Measurements from ENCODE around the gene JARID2. TPM values are rescaled to one million over a fixed set of nuclear protein-coding genes. Genes with fewer than 3 reads are reported as not detected.

The JARID2 gene
- total and polyA plus RNA-seq, 2 of the 4 experiments (the other 2 are of a cell fraction), result 9.6 to 12.9 TPM

- Histone ChIP-seq H3K36me3 (ENCODE audit: control insufficient read depth, insufficient read depth, low read length) (no peaks in the 10 kb centered on the region), H3K14ac (replicated peaks; ENCODE audit: low read depth, low read length) (no peak overlapping the region), H3K4me2 (ENCODE audit: low read depth, low read length) (no peak overlapping the region), H3K23ac (ENCODE audit: low read depth, low read length) (no peak overlapping the region), H3K4me3 (ENCODE audit: insufficient read depth, low read depth, low read length) (no peak overlapping the region), H2AFZ (replicated peaks; ENCODE audit: low read length, poor library complexity) (no peak overlapping the region), H2BK20ac (ENCODE audit: low read depth, low read length) (no peak overlapping the region), H2BK120ac (ENCODE audit: low read depth, low read length) (no peak overlapping the region), H2BK5ac (ENCODE audit: low read depth, low read length, poor library complexity, severe bottlenecking) (no peak overlapping the region), H3K4me1 (ENCODE audit: control insufficient read depth, insufficient read depth, low read length) (peaks cover 10% of the 10 kb centered on the region), H3K56ac (ENCODE audit: extremely low read depth, insufficient read depth, low read length) (no peak overlapping the region), H3K18ac (ENCODE audit: low read depth, low read length) (no peak overlapping the region), H3K27me3 (ENCODE audit: control insufficient read depth, insufficient read depth, low read length) (no peaks in the 10 kb centered on the region), H2AK5ac (ENCODE audit: low read depth, low read length) (no peak overlapping the region), H3K9me3 (ENCODE audit: control insufficient read depth, insufficient read depth, low read length) (no peaks in the 10 kb centered on the region), H4K20me1 (ENCODE audit: insufficient read depth, low read length) (peaks cover 99% of the 10 kb centered on the region), H4K8ac (ENCODE audit: low read depth in 2 of 2, low read length in 2 of 2) (no peak overlapping the region), H2BK15ac (ENCODE audit: low read depth, low read length) (no peak overlapping the region), H3K4ac (ENCODE audit: low read depth, low read length) (no peak overlapping the region), H4K5ac (ENCODE audit: low read depth, low read length) (no peak overlapping the region), H3K9ac (ENCODE audit: low read depth, low read length) (no peak overlapping the region), H4K91ac (ENCODE audit: insufficient read depth, low read depth, low read length) (no peak overlapping the region), H2AK9ac (replicated peaks; ENCODE audit: low read depth, low read length, poor library complexity) (no peak overlapping the region), H3K9me1 (ENCODE audit: insufficient read depth, low read length) (peaks cover 13% of the 10 kb centered on the region), H3K79me1 (ENCODE audit: low read depth in 1 of 2, low read length in 2 of 2) (peaks cover 30 to 95% of the 10 kb centered on the region in 2 experiments), H3K27ac (ENCODE audit: insufficient read depth, low read length) (no peak overlapping the region)
- BruUV-seq (replicated peaks), result no TSS peak
- intact Hi-C loops (cut with micrococcal nuclease), result loop anchor here (5.0 kb wide), 1 partner anchor 38 kb away; no protein-coding TSS in a partner anchor
- ChIA-PET POLR2A (ENCODE audit: unreplicated experiment) (no interaction called here), CTCF (interaction anchor here (0.6 to 0.7 kb wide), 2 partner anchors 52 to 629 kb away, joined by 3 to 4 read pairs; no protein-coding TSS in a partner anchor)
- TF ChIP-seq RCOR1 (IDR thresholded peaks at IDR 0.05; ENCODE audit: insufficient replicate concordance, low read length), result no peak
- in situ Hi-C loops (cut with MboI; ENCODE audit: low sequenced_read_pairs), result no loop called here
- ATAC-seq (ENCODE audit: low read depth) (no peak), DNase-seq (no peak)
- dilution Hi-C loops (cut with HindIII; ENCODE audit: low sequenced_read_pairs, unreplicated experiment), result no loop called here
Observed at GRCh38 chr6:15404685-15404980, 158.8 kb downstream of the JARID2 start.
